ENCODE measurements around the gene POLR2F. TPM values are rescaled to one million over a fixed set of nuclear protein-coding genes. Genes with fewer than 3 reads are reported as not detected.

POLR2F gene
- total RNA-seq, 2 donors from 2014 or later: 52.5 to 110 TPM

DNA sequence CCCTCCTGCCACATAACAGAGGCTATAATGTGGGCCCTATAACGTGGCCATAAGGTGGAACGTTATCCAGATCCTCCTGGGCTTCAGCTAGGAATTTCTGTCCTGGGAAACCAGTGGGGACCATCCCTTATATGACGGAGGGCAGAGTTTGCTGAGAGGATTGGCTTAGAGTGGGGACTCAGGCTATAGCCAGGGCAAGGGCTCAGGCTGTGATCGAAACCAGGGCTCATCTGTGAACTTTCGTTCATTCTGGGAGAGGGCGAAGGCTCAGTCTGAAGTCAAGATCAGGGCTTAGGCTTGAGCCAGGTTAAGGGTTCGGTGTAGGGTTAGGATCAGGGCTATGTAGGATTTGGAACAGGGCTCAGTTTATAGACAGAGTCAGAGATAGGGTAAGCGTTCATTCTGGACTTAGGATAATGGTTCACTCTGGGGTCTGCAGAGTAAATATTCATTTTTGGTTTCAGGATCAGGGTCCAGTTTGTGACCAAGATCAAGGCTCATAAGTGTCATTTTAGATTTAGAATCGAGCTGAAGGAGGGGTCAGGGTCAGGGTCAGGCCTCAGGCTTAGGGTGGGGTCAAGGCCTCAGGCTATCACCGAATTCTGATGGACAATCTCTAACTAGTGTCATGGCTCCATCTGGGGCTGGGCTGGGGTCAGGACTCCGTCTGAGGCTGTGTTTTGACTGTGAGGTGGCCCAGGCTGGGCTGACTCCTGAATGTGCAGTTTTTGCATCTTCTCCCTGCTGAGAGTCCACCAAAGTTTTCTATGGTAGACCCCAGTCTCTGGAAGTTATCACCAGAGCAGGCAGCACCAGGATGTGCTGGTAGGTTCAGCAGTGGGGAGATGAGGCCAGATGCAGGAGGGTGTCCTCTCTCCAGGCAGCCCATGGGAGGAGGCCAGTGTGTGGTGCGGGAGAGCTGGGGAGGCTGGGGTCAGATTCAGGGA, 64.7 kb downstream of the POLR2F start:
- TF ChIP-seq, protein P1, sequence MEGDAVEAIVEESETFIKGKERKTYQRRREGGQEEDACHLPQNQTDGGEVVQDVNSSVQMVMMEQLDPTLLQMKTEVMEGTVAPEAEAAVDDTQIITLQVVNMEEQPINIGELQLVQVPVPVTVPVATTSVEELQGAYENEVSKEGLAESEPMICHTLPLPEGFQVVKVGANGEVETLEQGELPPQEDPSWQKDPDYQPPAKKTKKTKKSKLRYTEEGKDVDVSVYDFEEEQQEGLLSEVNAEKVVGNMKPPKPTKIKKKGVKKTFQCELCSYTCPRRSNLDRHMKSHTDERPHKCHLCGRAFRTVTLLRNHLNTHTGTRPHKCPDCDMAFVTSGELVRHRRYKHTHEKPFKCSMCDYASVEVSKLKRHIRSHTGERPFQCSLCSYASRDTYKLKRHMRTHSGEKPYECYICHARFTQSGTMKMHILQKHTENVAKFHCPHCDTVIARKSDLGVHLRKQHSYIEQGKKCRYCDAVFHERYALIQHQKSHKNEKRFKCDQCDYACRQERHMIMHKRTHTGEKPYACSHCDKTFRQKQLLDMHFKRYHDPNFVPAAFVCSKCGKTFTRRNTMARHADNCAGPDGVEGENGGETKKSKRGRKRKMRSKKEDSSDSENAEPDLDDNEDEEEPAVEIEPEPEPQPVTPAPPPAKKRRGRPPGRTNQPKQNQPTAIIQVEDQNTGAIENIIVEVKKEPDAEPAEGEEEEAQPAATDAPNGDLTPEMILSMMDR (IDR thresholded peaks at IDR 0.05): no peak
- Histone ChIP-seq H3K4me3 (no peak overlapping the region), H3K9me3 (no peaks in the 10 kb centered on the region), H3K9ac (ENCODE audit: low read depth in 2 of 2, low read length in 2 of 2) (no peak overlapping the region), H3K36me3 (no peaks in the 10 kb centered on the region), H3K4me1 (peaks cover 5% of the 10 kb centered on the region), H3K27me3 (no peaks in the 10 kb centered on the region), H3K27ac (no peak overlapping the region)
- intact Hi-C loops (cut with DNase I): no loop called here
- no peak for DNase-seq

Small RNA genes within 50 kb of the gene (microRNA-seq; reads per million reads assigned to microRNA genes)
- not detected for gene MIR4534
- gene MIR6820: not detected

Other genes starting within 250 kb of the POLR2F start
- gene GCAT, start 145.8 kb upstream of the POLR2F start, total RNA-seq: 10 to 100 TPM; 13.0 to 23.5 TPM
- gene GALR3, start 130.3 kb upstream of the POLR2F start, total RNA-seq: under 1 TPM in 1 of 2 donors, not detected in 1; 0.74 TPM
- 10 to 100 TPM; 27.1 to 34.2 TPM for gene ANKRD54, start 109.4 kb upstream of the POLR2F start, total RNA-seq
- gene EIF3L, start 104.3 kb upstream of the POLR2F start, total RNA-seq: 100 to 1,000 TPM; 358 to 451 TPM
- gene MICALL1, start 47.4 kb upstream of the POLR2F start, total RNA-seq: 10 to 100 TPM; 27.3 TPM
- not detected for gene C22orf23, start 98 bp upstream of the POLR2F start, total RNA-seq
- 1 to 10 TPM in 1 of 2 donors, under 1 TPM in 1; 0.57 to 3.4 TPM for gene SOX10, start 30.9 kb downstream of the POLR2F start, total RNA-seq
- 10 to 100 TPM; 27.6 to 47.2 TPM for gene PICK1, start 103.7 kb downstream of the POLR2F start, total RNA-seq
- under 1 TPM in 1 of 2 donors, not detected in 1; 0.27 TPM for gene SLC16A8, start 130.5 kb downstream of the POLR2F start, total RNA-seq
- 10 to 100 TPM; 59.1 to 76.6 TPM for gene BAIAP2L2, start 157.0 kb downstream of the POLR2F start, total RNA-seq
- 10 to 100 TPM; 24.1 to 38.5 TPM for gene PLA2G6, start 228.1 kb downstream of the POLR2F start, total RNA-seq
- 10 to 100 TPM in 1 of 2 donors, 1 to 10 TPM in 1; 5.2 to 41.7 TPM for gene MAFF, start 248.3 kb downstream of the POLR2F start, total RNA-seq

Measured in colonic mucosa (tissue), 4 donors.